ENCODE data around the gene PEMT.

PEMT gene

GRCh38 chr17:17514993-17515933 is 76.2 kb downstream of the PEMT start:
- no peak for DNase-seq (ENCODE audit: low spot score)

DNA sequence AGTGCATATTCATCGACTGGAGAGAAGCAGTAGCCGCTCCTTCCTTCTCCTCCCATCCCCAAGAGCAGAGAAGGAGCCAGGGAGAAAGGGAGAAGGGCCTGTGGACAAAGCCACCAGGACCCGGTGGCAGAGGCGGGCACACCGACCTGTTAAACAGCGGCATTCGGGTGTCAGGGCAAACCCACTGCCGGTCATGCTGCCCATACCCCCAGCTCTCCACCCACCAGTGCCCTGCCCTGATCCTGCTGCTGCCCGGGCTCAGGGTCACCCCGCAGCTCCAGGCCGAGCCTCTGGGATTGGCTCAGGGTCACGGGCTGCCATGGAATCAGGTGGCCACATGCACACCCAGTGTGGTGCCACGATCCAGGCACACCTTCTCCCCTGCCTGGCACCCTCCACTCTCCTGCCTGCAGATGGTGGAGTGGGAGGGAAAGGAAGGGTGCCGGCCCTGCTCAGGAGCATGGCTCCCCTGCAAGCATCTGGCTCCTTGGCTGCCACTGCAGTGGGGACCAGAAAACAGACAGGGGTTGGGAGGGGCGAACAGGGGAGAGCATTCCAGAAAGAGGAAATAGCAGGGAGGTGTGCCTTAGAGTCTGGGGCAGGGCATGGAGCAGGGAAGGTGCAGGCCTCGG is 77.0 kb downstream of the PEMT start:
- no peak for DNase-seq (ENCODE audit: low spot score)

DNA sequence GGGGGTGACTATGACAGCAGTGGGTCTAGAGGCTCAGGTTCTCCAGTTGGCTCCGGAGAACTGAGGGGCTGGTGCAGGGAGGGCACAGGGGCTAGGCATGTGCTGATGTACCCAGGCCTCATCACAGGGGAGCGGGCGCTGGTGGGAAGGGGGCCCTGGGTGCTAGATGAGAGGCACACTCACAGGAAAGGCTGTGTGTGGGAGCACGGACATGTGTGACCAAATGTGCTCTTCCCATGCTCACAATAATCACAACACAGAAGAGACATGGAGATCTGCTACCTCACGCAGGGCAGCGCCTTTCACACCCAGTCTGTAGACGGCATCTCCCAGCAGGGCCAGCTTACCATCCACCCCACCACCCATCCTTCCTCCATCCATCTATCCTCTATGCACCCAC is 77.9 kb downstream of the PEMT start:
- no peak for DNase-seq (ENCODE audit: low spot score)

DNA sequence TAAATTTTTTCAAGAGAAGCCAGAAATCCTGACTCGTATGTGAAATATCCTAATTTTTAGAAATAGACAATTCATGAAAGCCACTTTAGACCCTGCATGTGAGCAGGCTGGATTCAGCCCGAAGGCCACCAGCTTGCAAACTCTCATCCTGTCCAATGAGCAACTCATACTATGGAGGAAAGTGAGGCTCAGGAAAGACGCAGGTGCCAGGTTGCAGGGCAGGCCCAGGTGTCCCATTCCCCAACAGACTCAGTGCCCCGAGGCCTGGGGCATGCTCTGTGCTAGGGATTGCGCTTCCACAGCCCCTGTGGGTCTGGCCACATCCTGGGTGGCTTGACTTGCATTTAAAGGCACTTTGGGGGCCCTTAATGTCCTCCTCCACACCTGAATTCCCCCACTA is 78.6 kb downstream of the PEMT start:
- DNase-seq (ENCODE audit: low spot score) = no peak

- peak; percentile 95 for DNase-seq (ENCODE audit: low spot score)
Measured at GRCh38 chr17:17511881-17512858, 79.3 kb downstream of the PEMT start.

DNA sequence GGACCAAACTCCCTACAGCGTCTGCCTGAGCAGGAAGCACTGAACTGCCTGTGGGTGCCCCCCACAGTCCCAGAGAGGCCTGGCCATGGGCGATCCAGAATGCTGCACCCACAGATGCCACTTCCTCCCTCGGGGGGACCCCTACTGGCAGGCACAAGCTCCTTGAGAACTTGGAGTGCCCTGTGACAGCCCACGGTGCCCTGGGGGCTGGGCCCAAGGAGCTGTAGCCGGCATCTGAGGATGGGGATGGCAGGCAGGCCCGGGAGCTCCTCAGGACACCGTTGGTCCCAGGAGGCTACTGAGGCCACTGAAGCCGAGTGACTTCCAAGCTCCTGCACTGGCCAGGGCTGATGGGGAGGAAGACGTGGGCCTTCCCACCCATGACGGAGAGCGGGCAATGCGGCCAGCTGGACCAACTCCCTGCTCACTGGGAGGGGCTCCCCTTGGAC is 80.2 kb downstream of the PEMT start:
- no peak for DNase-seq (ENCODE audit: low spot score)

GRCh38 chr17:17510456-17511292 is 80.8 kb downstream of the PEMT start:
- DNase-seq (ENCODE audit: low spot score) = no peak

DNA sequence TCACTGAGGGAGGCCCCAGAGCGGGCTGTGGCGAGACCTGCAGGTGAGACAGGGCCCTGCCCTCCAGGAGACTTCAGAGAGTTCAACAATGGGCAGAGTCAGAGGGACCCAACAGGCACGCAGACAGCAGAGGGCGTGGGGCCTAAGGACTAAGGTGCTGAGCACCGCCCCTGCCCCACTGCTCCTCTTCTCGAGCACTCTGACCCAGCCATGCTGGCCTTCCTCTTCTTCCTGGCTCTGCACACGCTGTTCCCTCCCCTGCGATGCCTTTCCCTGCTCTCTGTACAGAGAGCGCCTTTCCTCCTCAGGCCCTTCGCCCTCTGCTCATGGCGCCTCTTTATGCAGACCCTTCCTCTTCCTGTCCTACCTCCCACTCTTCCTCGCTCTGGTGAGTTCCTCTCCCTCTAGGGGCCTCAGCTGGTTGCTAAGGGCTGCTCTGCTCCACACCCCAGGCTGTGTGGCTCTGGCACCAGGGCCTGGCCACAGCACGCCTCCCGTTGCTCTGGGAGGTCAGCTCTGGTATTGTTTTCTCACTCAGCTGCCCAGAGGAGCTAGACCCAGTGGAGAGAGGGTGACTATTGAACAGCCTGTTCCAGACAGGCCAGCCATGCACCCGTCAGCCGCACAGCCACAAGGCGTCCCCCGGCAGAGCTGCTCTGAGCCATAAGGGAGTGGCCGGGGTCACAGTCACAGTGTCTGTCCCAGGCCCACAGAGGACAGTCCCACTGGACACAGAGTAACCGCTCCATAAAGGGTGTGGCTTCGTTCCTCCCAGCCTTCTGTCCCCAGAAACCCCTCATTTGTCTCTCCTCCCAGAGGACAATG is 81.7 kb downstream of the PEMT start:
- no peak for DNase-seq (ENCODE audit: low spot score)

DNA sequence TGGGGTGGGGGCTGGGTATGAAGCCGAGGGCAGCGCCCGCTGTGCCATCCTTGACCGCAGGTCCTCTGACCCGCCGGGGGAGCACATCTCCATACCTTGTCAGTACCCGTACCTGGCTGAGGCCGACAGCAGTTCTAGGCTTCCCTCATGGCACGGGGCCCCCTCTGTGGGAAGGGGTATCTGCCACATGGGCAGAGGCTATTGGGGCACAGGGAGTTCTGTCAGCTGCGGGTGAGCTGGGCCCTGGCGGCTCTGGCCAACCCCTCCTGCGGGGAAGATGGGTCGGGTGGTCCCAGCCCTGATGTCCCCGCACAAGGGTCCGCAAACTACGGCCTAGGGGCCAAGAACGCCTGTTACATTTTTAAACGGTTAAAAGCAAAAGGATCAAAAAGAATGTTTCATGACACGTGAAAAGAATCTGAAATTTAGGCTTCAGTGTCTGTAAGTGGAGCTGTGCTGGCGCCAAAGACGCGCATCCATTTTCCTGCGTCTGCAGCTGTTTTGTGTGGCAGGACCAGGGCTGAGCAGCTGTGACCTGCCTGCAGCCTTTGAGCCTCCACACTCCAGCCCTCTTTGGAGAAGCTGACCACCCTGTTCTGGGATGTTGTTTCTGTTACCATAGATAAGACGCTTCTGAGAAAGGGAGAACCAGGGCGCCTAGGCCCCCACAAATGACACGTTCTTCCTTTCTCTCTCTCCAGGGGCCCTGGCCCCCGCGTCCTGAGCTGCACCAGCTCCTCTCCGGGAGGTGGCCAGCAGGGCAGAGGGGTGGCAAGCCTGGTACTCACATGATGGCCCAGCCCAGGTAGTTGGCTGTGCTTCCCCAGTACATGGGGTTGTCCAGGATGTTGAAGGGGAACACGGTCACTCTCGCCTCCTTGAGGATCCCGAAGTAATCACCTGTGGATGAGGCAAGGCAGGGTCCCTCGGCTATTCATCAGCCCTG is 82.6 kb downstream of the PEMT start:
- DNase-seq (ENCODE audit: low spot score) = no peak

GRCh38 chr17:17508019-17508535 is 83.4 kb downstream of the PEMT start:
- DNase-seq (ENCODE audit: low spot score) = no peak

- no peak for DNase-seq (ENCODE audit: low spot score)
Measured at GRCh38 chr17:17507465-17508011, 84.0 kb downstream of the PEMT start.

- DNase-seq (ENCODE audit: low spot score) = no peak
Measured at GRCh38 chr17:17506893-17507464, 84.5 kb downstream of the PEMT start.

DNA sequence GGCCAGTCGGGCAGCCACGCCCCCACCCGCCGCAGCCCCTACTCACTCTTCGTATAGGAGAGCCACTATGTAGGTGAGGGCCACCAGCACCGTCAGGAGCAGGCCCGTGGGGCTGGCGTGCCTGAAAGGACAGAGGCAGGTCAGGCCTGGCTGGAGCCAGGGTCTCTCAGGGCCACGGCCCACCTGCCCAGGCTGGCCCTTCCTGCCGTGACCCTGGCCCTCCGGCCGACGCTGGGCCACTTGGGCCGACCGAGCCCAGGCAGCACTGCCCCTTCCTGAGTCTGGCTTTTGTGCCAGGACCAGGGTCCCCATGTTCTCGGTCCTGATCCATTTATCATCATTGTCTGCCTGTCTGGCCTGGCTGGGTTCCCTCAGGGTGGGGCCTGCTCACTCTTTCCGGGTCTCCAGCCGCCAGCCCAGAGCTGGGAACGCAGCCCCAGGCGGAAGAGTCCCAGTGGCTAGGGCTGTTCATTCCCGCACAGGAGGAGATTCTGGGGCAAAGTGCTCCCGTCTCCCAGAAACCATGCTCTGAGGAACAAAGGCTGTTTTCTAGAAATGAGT is 85.2 kb downstream of the PEMT start:
- DNase-seq (ENCODE audit: low spot score) = no peak

- no peak for DNase-seq (ENCODE audit: low spot score)
Measured at GRCh38 chr17:17505610-17506171, 85.8 kb downstream of the PEMT start.

- no peak for DNase-seq (ENCODE audit: low spot score)
Measured at GRCh38 chr17:17505151-17505550, 86.4 kb downstream of the PEMT start.

DNA sequence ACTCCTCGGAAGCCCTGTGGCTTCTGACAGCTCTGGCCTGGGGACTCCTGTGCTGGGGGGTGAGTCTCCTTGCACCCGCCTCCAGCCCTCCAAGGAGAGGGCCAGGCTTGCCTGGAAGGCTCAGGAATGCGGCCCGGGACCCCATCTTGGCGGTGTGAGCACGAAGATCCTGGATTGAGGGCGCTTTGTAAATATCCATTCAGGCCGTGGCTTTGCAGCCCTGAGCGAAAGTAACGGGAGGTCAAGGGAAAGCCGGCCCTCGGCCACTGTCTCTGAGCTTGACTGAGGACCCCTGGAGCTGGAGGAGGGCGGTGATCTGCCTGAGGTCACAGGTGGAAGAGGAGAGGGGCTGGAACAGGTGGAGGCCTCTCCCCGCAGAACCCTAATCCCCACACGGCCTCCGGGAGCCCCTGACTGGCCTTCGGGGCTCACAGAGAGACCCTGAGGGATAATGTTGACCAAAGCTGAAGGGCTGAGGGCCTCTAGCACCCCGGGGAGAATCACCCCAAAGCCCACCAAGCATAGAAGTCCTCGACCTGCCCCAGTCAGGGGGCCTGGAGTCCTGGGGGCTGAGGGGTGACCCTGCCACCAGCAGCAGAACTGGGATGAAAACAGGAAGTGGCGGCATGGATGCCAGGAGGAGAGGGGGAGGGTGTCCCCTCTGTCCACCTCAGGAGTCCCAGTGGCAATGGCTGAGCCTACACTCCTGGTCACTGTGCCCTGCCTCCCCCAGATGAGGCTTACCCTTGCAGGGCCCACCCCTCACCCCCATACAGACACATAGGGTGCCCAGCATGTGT is 87.0 kb downstream of the PEMT start:
- DNase-seq (ENCODE audit: low spot score) = no peak
